IMR-90 (cell line): ENCODE measurements around the gene PARD6G.

ENCODE experiments used
- BHLHE40 ChIP-seq: fragments of 150-350 bp; IDR thresholded peaks from 2 replicates; pipeline ENCODE4 v1.6.1; 2016; ENCODE audit warnings: mild to moderate bottlenecking, low read depth, low read length
- CEBPB ChIP-seq: IDR thresholded peaks from 2 replicates; pipeline ENCODE4 v1.6.1; 2012; ENCODE audit warnings: low read depth, low read length, improper control_type of control experiment
- CTCF ChIP-seq: conservative IDR thresholded peaks from 2 replicates; pipeline ENCODE4 v1.5.1; 2012; ENCODE audit warnings: mild to moderate bottlenecking, low read depth, low read length, improper control_type of control experiment
- ELK1 ChIP-seq: fragments of 150-350 bp; IDR thresholded peaks from 2 replicates; pipeline ENCODE4 v1.6.1; 2016; ENCODE audit warnings: low read depth, mild to moderate bottlenecking, low read length, moderate library complexity, borderline replicate concordance
- FOS ChIP-seq: fragments of 150-350 bp; IDR thresholded peaks from 2 replicates; pipeline ENCODE4 v1.6.1; 2016; ENCODE audit warnings: low read depth, low read length
- MAZ ChIP-seq: IDR thresholded peaks from 2 replicates; pipeline ENCODE4 v1.6.1; 2012; ENCODE audit warnings: low read depth, mild to moderate bottlenecking, low read length, improper control_type of control experiment, moderate library complexity, borderline replicate concordance
- MXI1 ChIP-seq: IDR thresholded peaks from 2 replicates; pipeline ENCODE4 v1.6.1; 2012; ENCODE audit warnings: low read depth, mild to moderate bottlenecking, low read length, moderate library complexity, borderline replicate concordance
- POLR2A ChIP-seq: IDR thresholded peaks from 2 replicates; pipeline ENCODE4 v1.6.1; 2012; ENCODE audit warnings: mild to moderate bottlenecking, low read depth, low read length
- RAD21 ChIP-seq: IDR thresholded peaks from 2 replicates; pipeline ENCODE4 v1.6.1; 2012; ENCODE audit warnings: low read length, improper control_type of control experiment
- RCOR1 ChIP-seq: IDR thresholded peaks from 2 replicates; pipeline ENCODE4 v1.6.1; 2012; ENCODE audit warnings: mild to moderate bottlenecking, low read length, improper control_type of control experiment; ENCODE audit not compliant: insufficient replicate concordance
- RFX5 ChIP-seq: IDR thresholded peaks from 2 replicates; pipeline ENCODE4 v1.8.0; 2012; ENCODE audit warnings: low read depth, mild to moderate bottlenecking, low read length, moderate library complexity
- SMC3 ChIP-seq: fragments of 150-350 bp; IDR thresholded peaks from 2 replicates; pipeline ENCODE4 v1.6.1; 2016; ENCODE audit warnings: low read depth, mild to moderate bottlenecking, antibody characterized with exemption, low read length, moderate library complexity
- USF2 ChIP-seq: fragments of 150-350 bp; IDR thresholded peaks from 2 replicates; pipeline ENCODE4 v1.6.1; 2017; ENCODE audit warnings: mild to moderate bottlenecking, antibody characterized with exemption, low read length, low read depth

GRCh38 chr18:80149667-80150066, 97.6 kb downstream of the PARD6G start:
- no peak for TF ChIP-seq CTCF
- no peak for TF ChIP-seq RCOR1
- TF ChIP-seq POLR2A, result no peak
- TF ChIP-seq RFX5, result no peak
- no peak for TF ChIP-seq MAZ
- TF ChIP-seq MXI1, result no peak
- TF ChIP-seq RAD21, result no peak
- no peak for TF ChIP-seq SMC3
- TF ChIP-seq CEBPB, result no peak
- no peak for TF ChIP-seq USF2
- TF ChIP-seq BHLHE40, result no peak
- no peak for TF ChIP-seq FOS
- no peak for TF ChIP-seq ELK1
